ENCODE results near the gene ROR1.
A peak's percentile ranks its signal among the peaks of the same experiment; 100 is the strongest.

Gene ROR1

DNA sequence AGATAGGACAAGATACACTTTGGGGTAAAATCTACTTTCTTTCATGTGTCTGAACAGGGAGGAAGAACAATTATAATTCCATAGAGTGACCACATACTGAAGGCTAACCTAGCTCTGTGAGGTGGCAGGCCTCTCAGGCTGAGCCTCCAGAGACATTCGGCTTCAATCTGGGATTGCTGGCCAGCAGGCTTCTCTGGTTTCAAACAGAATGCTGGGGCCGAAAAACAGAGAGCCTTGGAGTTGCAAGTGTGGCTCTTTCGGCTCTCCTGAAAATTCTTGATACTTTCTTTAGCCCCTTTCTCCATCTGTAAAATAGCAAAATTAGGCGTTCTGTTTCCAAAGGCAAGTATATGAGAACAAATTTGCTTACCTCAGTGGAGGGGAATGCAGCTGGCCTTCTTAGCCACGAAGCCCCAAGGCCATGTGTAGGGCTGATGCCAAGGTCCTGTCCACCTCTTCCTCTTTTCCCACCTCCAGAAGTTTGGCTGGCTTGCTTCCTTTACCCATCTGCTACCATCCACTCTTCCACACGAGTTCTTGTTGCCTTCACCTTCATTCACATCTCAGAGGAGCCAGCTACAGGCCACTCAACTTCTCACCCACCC, 399.6 kb downstream of the ROR1 start:
- peak; percentile 60 for DNase-seq (ENCODE audit: low spot score)

DNA sequence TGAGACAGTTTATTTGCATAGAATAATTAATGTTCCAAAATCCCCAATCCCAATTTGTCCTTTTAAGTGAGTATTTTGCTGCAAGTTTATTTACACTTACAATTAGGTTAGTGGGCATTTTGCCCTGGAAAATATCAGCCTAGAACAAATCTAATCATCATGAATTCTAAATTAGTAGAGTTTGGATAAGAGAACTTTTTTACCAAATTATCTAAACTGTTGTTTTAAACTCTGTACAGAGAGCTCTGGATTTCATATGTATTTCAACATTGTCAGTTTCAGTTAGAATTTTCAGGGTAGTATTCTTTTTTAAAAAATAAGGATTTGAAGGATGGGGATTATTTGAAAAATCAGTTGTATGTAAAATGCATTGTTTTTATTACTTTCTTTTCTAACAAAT, 401.8 kb downstream of the ROR1 start:
- DNase-seq (ENCODE audit: low spot score): no peak

DNA sequence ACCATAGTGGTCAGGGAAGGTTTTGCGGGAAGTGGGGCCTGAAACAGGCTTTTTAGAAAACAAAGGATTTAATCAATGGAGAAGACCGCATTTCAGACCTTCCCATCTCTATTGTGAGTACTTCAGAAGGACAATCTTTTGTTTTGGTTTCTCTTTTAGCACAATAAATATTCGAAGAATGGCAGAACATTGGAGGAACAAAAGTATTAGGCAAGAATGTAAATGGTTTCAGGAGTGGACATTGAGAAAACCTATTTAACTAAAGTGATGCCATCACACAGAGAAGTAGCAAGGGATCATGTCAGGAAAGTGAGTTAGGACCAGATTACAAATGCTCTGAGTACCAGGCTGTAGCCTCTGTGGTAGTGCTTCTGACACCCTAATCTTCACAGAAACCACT, 402.8 kb downstream of the ROR1 start:
- DNase-seq (ENCODE audit: low spot score): no peak

DNA sequence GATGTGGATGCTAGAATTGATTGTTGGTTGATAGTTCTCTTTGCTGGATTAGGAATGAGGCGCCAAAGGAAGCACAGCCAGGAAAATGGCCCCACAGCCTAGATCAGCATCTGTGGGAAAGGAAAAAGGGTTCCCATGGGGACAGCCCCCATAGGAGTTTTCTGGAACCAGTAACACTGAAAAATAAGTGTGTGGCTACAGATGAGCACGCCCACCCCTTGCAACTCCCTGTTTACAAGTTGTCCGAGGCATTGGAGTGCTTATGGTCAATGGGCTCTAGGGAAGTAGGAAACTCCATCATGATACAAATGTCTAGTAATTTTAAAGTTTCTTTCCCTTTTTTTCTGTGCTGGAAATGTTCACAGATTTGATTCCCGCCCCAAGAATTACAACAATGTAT, 405.8 kb downstream of the ROR1 start:
- DNase-seq (ENCODE audit: low spot score): no peak

DNA sequence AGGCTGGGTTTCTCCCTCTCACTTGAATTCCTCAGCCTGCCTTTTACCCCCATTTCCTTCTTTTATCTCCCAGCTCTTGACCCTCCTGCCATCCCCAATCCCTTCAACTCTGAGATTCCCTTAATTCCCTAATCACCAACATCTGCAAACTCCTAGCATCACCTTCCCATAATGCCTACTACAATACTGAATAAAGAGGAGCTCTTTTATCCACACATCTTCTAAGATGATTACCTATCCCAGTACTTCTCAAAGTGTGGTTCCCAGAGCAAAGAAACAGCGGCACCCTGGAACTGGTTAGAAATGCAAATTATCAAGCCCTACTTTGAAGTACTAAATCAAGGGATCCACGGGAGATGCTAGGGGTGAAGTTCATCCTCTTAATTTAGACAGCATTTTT, 408.4 kb downstream of the ROR1 start:
- peak; percentile 26 for DNase-seq (ENCODE audit: low spot score)

DNA sequence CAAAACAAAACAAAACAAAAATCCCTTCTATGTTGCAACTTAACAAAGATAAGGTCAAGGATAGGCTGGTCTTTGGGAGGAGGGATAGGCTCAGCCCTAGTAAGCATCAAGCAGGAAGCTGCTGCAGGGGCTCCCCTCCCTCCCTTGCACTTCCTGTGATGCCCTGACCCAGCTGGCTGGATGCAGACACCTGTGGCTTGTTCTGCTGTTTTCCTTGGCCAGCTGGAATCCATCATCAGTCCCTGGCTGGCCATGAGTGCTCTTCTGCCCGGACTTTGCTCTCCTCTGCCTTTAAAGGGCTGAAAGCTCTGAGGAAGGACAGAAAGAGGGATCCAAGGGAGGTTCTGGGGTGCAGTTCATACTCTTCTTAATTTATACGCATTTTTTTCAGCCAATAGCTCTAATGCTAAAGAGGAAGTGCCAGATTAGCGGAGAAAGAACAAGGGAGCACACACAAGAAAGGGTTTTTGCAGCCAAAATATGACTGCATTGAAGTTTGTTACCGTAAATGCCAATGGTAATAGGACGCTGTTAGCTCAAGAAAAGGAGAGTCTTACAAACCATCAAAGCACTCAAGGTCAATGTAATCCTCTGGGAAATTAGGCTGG, 409.7 kb downstream of the ROR1 start:
- peak; percentile 59 for DNase-seq (ENCODE audit: low spot score)

DNA sequence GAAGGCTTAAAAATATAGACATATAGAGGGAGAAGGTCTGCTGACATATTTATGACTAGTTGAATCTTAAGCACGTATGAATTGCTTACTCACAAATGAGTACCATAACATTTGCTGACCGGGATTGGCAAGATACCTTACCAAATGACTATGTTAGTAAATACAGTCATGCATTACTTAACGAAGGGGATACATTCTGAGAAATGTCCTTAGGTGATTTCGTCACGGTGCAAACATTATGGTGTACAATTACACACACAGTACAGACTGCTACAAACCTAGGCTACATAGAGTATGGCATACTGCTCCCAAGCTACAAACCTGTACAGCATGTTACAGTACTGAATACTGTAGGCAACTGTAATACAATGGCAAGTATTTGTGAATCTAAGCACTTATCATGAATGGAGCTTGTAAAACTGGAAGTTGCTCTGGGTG, 410.2 kb downstream of the ROR1 start:
- DNase-seq (ENCODE audit: low spot score): no peak

DNA sequence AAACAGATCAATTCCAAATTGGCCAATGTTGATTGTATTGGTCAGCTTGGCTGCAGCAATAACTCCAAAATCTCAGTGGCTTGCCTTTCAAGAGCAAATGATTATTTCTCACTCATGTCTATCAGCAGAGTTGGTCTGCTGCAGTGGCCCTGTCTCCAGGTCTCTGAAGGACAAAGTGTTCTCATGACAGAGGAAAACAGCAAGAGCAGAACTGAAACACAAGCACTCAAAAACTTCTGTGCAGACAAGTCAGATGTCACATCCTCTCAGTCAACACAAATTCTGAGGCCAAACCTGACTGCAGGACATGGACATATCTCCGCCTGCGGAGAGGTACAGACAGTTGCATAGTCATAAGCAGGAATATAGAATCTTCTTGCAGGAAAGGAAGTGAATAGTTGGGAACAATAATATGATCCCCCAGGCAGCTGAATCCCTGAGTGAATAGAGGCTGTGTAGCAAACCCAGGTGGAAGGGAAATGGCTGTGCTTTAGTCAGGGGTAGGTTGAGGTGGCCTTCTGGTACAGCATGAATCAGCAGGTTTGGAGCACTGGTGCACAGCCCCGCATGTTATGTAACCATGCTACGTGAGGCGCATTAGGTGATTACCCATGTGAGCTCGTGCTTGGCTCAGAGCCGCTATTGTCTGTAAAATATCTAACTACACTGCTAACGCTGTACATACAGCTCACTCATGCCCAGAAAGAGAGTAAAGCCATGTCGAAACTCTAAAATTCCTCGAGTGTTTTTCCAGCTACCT, 412.5 kb downstream of the ROR1 start:
- DNase-seq (ENCODE audit: low spot score): no peak

DNA sequence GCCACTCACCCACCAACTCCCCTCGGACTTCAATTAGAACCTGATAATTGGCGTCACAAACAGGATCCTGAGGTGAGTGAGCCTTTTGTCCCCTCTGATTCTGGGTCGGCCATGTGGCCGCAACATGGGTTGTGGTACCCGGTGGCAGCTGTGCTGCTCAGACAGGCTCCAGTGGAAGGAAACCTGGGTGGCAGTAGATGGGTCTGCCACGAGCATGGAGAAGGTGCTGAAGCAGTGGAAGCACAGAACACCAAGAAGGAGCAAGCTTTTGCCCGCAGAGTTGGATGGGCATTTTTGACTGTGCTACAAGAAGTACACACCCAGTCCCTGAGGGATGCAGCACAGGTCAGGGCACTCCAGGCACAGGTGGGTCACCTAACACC, 413.1 kb downstream of the ROR1 start:
- DNase-seq (ENCODE audit: low spot score): no peak

DNA sequence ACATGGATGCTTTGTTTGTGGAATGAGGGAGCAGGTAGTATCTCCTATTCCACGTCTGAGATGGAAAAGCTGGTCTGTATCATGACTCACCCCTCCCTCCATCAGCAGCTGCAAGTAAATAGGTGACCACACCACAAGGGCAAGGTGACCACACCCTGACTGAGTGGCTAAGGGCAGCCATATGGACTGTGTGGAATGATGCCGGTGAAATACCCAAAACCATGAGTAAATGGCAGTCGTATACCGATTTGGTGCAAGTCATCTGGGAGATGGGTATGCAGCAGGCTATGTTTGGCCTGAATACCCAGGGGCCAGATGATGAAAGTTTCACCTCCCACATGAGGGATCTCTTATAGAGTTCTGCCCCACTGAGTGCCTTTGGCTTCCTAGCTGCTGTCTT, 413.8 kb downstream of the ROR1 start:
- DNase-seq (ENCODE audit: low spot score): no peak

DNA sequence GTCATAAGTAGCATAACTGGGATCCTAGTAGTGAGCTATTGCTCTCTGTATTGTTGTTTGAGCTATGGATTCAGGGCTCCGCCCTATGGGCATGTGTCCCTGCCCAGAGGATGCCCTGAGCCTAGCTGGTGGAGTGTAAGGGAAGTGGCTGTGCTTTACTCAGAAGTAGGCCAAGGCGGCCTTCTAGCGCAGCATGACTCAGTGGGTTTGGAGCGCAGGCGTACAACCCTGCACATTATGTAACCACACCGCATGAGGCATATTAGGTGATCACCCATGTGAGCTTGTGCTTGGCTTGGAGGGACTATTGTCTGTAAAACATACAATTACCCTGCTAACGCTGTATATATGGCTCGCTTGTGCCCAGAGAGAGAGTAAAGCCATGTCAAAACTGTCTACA, 418.5 kb downstream of the ROR1 start:
- no peak for DNase-seq (ENCODE audit: low spot score)

DNA sequence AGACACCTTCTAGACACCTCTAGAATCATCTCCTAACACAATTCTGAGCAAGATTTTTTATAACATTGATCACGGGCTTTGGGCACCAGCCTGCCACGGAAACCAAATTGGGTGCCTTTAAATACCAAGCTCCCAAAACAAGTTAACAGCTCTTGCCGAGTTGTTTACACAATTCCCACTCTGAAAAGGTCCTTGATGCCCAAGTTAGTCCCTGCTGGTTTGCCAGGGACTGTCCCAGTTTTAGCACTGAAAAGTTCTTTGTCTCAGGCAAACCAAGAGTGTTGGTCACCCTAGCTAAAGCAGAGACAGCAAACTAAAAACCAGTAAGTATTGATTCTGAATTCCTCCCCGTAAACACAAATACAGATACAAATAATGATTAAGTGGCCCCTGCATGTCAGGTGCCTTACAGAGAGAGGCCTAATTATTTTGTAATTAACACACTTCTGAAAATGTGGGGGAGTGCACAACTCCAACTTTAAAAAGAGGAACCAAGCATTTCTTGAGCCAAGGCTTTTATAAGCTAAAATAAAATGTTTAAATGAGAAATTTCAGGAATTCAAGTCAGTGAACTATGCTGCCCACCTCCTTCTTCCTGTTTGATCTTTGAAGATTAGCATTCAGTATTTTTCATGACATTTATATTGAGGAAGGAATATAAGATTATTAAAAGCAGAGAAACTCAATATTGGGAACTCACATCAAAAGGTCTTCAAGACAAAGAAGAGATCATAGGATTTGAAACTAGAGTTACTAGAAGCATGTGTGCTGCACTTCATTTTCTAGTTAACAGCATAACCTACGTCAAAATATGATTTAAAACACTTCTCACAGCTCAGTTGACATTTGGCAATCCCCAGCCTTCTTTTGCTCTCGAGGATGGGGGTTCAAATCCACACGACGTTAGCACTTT, 420.6 kb downstream of the ROR1 start:
- DNase-seq (ENCODE audit: low spot score): no peak

DNA sequence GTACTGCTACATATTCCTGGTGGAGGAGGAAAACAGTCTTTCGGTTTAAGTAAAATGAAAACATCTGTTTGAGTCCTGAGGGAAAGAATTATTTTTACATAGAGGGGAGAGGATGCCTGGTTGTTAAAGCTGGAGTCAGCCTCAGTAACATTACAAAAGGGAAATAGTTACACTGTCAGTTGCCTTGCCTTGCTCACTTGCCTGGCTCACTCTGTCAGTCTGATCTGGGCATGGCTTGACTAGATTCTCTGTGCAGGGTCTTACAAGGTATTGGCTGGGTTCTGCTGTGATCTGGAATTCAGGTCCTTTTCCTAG, 421.2 kb downstream of the ROR1 start:
- DNase-seq (ENCODE audit: low spot score): no peak

DNA sequence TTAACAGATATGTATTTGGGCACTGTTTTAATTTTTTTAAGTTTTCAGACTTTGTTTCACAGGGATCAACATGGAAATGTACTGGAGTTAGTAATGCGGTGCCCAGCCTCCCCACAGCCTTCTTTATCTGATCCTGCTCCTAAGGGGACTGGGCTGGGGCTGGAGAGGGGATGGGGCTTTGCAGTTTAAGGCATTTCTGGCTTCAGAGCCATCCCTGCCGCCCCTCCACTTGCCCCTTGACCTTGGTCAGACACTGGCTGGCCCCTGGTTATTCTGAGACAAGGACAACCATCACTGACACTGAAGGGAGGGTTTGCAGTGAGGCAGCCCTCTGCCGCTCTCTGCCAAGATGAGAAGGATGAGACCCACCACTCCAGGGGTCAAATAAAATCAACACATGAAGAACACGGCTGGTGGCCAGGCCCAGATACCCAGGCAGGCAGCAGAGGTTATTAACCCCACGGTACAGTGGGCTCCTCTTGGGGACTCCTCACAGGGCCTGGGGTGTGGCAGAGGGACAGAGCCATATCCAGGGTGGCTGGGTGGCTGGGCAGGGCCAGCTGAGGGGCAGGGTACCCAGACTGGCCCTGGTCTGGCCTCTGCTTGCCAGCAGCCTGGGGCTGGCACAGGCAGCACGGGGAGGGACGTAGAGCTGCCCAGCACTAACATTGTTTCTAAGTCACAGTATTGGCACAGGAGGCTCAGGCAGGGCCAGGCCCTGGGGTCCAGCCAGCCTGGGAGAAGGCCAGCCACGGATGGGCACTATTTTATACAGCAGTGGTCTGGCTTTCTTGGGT, 422.5 kb downstream of the ROR1 start:
- no peak for DNase-seq (ENCODE audit: low spot score)

DNA sequence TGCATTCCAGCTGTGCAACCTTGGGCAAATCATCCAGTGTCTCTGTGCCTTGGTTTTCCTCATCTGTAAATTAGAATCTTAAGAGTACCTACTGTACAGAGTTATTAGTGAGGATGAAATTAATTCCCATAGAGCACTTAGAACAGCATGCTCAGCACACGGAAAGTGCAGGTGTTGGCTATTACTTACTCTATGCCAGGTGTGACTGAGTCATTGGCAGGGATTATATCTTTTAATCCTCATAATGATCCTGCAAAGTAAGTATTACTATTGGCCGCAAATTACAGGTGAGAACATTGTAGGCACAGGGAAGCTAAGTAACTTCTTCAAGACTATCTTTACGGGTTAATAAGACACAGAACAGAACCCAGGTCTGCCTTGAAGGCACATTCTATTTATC, 423.3 kb downstream of the ROR1 start:
- DNase-seq (ENCODE audit: low spot score): no peak

DNA sequence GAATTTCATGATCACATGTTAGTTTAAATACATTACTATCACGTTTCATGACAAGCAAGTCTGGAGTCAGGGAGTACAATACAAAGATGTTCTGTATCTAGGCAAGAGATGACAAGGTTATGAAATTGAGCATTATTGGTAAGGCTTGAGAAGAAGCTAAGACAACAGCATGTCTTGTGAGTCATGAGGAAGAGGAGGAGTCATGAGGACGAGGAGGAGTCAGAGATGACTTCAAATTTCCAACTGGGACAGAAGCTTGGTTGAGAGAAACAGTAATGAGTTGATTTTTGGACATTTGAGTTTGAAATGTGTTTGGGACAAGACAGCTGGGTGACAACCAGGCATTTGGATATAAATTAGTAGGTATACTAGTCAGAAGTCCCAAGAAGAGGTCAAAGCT, 425.3 kb downstream of the ROR1 start:
- DNase-seq (ENCODE audit: low spot score): no peak

DNA sequence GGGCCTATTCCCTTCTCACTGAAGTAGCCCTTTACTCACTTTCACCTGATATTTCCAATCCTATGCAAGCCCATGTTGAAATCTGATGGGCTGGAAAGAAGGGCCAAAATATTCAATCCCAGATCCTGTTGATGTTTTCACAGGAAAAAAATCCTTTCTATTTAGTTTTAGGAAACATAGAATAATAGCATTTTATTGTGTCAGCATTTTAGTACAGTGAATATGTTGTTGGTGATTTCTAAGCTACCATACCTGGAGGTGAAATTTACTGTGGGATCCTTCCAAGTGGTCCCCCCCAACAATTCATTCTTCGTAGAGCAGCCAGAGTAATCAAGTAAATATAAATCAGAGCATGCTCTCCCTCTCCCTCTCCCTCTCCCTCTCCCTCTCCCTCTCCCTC, 426.2 kb downstream of the ROR1 start:
- no peak for DNase-seq (ENCODE audit: low spot score)

DNA sequence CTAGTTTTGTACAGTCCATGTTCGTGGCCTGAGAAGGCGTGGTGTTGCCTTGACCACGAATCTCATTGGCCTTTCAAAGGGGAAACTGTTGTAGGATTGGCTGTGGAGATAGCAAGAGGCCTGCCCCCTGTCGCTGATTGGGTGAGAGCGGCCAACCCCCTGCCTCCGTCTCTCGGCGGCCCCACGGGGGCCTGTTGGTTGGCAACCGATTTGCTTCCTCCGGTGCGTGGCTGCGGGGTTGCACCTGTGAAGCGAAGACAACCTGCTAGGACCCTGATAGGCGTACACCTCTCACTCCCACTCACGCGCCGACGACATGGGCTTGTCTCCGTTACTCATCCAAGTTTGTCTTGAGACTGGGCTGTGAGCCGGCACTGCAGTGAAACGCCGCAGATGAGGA, 429.6 kb downstream of the ROR1 start, which contains the start of gene UBE2U:
UBE2U (plus strand) TSS at position 204 of the 400 bp plus-strand sequence. CDS start 428 bp downstream, outside the sequence.
- DNase-seq (ENCODE audit: low spot score): no peak

DNA sequence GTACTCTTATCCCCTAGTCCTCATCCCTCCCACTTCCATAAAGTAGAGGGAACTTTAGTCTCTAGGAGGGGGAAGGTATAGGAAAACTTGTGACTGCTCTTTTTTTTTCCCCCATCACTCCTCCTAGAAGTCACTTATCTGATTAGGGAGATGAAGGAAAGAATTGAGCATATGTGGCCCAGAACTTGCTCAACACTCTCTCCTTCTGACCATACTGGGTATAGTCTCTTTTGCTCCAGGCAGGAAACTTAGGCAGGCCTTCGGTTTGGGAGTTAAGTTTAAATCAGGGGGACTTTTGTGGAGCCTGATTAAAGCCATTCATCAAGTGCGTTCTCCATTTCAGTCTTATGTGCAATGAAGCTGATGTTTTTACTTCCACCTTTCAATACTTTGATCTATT, 435.4 kb downstream of the ROR1 start:
- peak; percentile 18 for DNase-seq (ENCODE audit: low spot score)

DNA sequence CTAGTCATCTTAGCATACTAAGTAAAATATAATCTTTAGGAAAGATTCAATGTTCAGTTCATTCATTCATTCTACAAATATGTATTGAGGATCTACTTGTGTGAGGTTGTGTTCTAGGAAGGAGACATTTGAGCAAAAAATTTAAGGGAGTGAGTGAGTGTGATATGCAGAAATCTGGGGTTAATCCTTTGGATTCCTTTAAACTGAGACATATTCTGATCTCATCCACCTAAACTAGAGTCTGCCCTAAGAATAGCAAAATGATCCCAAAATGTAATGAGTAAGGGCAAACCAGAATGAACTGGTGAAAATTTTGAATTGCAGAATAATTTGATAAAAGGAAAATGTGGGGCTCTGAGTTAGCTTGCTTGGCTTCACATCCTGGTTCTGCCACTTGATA, 438.2 kb downstream of the ROR1 start:
- DNase-seq (ENCODE audit: low spot score): no peak

DNA sequence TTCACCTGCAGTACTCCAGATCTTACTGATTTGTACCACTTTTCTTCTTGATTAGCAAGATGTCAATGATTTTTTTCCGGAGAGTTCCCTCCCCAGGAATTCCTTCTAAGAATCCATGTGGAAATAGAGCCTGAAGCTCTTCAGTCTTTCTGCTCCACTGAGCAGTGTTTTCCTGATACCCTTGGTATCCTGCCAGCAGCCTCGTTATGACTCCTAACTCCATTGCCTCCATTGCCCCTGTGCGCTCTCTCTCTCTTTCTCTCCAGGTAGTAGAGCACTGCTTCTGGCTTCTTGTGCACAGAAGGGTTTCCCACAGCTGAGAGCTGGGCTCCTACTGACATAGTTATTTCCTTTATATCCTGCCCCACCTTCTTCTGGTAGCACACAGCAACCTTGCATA, 441.8 kb downstream of the ROR1 start:
- no peak for DNase-seq (ENCODE audit: low spot score)
